ENCODE results near the gene TMEM63C.

DNA sequence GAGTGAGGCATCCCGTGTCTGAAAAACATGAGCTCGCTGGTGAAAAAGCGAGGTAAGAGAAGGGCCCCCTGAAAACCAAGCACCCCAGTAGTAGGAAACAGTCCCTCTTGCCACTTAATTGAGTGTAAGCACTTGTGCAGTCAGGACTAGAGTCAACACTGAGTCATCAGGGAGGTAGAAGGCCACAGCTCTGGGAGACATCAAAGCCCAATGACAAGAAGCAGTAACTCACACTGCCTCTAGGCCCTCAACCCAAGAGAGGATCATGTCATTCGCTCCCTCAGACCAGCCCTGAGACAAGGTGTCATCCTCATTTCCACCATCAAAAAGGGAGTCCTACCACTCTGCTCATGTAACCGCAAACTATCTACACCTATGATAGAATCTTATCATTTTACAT lies 121.3 kb downstream of the TMEM63C start:
- TF ChIP-seq CTCF (IDR thresholded peaks at IDR 0.05) (no peak), POLR2A (IDR thresholded peaks at IDR 0.05) (no peak)
